Immature natural killer cell (primary cell): ENCODE data around the gene OLFM1. TPM values are rescaled to one million over a fixed set of nuclear protein-coding genes. Genes with fewer than 3 reads are reported as not detected.

Experiments
- DNase-seq, 3 donors: peaks; one replicate each; pipeline ENCODE4 v3.0.0; 2022; ENCODE audit warnings: mixed read lengths in 1 of 3
- H3K27ac Mint-ChIP-seq, 6 donors: one replicate each; pipeline ENCODE4 v1.8.0; 2020; ENCODE audit warnings: mixed read lengths in 6 of 6, mild to moderate bottlenecking in 5 of 6, inconsistent platforms in 4 of 6, moderate library complexity in 3 of 6
- H3K27me3 Mint-ChIP-seq, 3 donors: one replicate each; pipeline ENCODE4 v1.8.0; 2020 to 2021; ENCODE audit warnings: low read depth in 3 of 3, mild to moderate bottlenecking in 3 of 3, mixed read lengths in 3 of 3, moderate library complexity in 3 of 3, inconsistent platforms in 1 of 3
- H3K36me3 Mint-ChIP-seq, 3 donors: one replicate each; pipeline ENCODE4 v1.8.0; 2020; ENCODE audit warnings: mixed read lengths in 3 of 3, inconsistent platforms in 2 of 3, mild to moderate bottlenecking in 2 of 3
- H3K4me1 Mint-ChIP-seq, 2 donors: one replicate each; pipeline ENCODE4 v1.8.0; 2020; ENCODE audit warnings: inconsistent platforms in 2 of 2, mild to moderate bottlenecking in 2 of 2, mixed read lengths in 2 of 2, moderate library complexity in 1 of 2
- H3K4me3 Mint-ChIP-seq, 5 donors: one replicate each; pipeline ENCODE4 v1.8.0; 2020; ENCODE audit warnings: mild to moderate bottlenecking in 5 of 5, mixed read lengths in 5 of 5, inconsistent platforms in 3 of 5, moderate library complexity in 3 of 5
- H3K9me3 Mint-ChIP-seq, 6 donors: one replicate each; pipeline ENCODE4 v1.8.0; 2020; ENCODE audit warnings: mild to moderate bottlenecking in 6 of 6, mixed read lengths in 6 of 6, inconsistent platforms in 4 of 6, moderate library complexity in 3 of 6
- polyA plus RNA-seq, 3 donors: library from polyadenylated mRNA; unstranded; fragments of 300-500 nt; fragmentation: Illumina TruSeq; gene quantifications; one replicate each; pipeline ENCODE4 v1.2.3, GENCODE V29; 2021

Gene OLFM1
- not detected for polyA plus RNA-seq

- peaks cover 4 to 30% (median 14%) of the 10 kb centered on the region in 3 donors for H3K27me3 Mint-ChIP-seq
- no peak for DNase-seq
- no peak within 1 kb of the TSS for H3K27ac Mint-ChIP-seq
- peaks cover 0 to 7% of the 10 kb centered on the region in 2 donors for H3K4me1 Mint-ChIP-seq
- peaks cover 0 to 2% (median 0%) of the 10 kb centered on the region in 6 donors for H3K9me3 Mint-ChIP-seq
- no peaks in the 10 kb centered on the region for H3K36me3 Mint-ChIP-seq
- no peak within 1 kb of the TSS for H3K4me3 Mint-ChIP-seq
Observed at GRCh38 chr9:135087489-135087792, at the start of gene OLFM1. Gene OLFM1 (plus strand): TSS chr9:135087668. CDS start chr9:135087990, 322 bp downstream.

GRCh38 chr9:135038331-135038730 is 49.1 kb upstream of the OLFM1 start:
- Mint-ChIP-seq H3K27ac (no peak overlapping the region), H3K4me3 (no peak overlapping the region)

GRCh38 chr9:135038826-135039225 is 48.6 kb upstream of the OLFM1 start:
- peaks cover 0 to 4% (median 3%) of the 10 kb centered on the region in 3 donors for H3K27me3 Mint-ChIP-seq
- H3K9me3 Mint-ChIP-seq: peaks cover 0 to 2% (median 0%) of the 10 kb centered on the region in 6 donors
- H3K4me1 Mint-ChIP-seq: no peaks in the 10 kb centered on the region
- no peak overlapping the region for H3K4me3 Mint-ChIP-seq
- H3K36me3 Mint-ChIP-seq: no peaks in the 10 kb centered on the region
- no peak for DNase-seq
- H3K27ac Mint-ChIP-seq: no peak overlapping the region

More at GRCh38 chr9:135038331-135038730, 49.1 kb upstream of the OLFM1 start:
- peaks cover 0 to 4% (median 3%) of the 10 kb centered on the region in 3 donors for H3K27me3 Mint-ChIP-seq
- no peak for DNase-seq
- H3K4me1 Mint-ChIP-seq: no peaks in the 10 kb centered on the region
- H3K36me3 Mint-ChIP-seq: no peaks in the 10 kb centered on the region
- H3K9me3 Mint-ChIP-seq: peaks cover 0 to 2% (median 0%) of the 10 kb centered on the region in 6 donors

GRCh38 chr9:135039266-135039870 is 48.1 kb upstream of the OLFM1 start:
- no peak for DNase-seq
- Mint-ChIP-seq H3K27me3 (peaks cover 0 to 4% (median 2%) of the 10 kb centered on the region in 3 donors), H3K4me1 (no peaks in the 10 kb centered on the region), H3K9me3 (peaks cover 0 to 2% (median 0%) of the 10 kb centered on the region in 6 donors), H3K27ac (no peak overlapping the region), H3K36me3 (no peaks in the 10 kb centered on the region), H3K4me3 (no peak overlapping the region)

DNA sequence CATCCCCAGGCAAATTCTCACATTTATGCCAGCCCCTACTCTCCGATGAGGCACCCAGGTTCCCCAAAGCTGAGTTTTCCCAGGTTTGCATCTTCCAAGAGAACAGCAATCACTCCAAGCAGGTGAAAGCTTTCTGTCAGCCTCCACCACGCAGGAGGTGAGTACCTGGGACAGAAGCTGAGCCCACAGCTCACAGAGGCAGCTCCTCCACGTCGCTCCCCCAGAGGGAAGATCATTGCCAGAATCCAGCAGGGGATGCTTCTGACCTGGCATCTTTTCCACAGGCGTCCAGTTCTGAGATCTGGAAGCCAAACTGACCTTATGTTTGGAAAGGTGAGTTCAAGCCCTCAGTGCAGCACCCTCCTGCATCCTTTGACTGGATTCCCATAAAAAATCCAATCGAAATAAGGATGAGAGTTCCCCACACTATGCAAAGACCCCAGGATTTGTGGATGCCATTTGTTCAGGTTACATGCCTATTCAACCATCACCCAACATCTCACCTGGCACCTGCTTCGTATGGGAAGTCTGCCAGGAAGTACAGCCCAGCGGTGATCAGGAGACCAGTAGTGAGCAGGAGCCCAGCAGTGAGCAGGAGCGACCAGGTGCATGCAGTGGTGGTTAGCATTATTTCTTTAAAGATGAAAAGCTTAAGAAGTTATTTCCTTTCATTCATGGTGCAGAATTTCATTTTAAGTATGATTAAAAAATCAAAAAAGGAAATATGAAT is 47.4 kb upstream of the OLFM1 start:
- Mint-ChIP-seq H3K9me3 (peaks cover 0 to 2% (median 0%) of the 10 kb centered on the region in 6 donors), H3K27ac (no peak overlapping the region), H3K4me3 (no peak overlapping the region)

GRCh38 chr9:135040892-135041291 is 46.6 kb upstream of the OLFM1 start:
- Mint-ChIP-seq H3K9me3 (peaks cover 0 to 2% (median 0%) of the 10 kb centered on the region in 6 donors), H3K27me3 (peaks cover 2 to 6% (median 2%) of the 10 kb centered on the region in 3 donors), H3K27ac (no peak overlapping the region), H3K4me3 (no peak overlapping the region), H3K4me1 (no peaks in the 10 kb centered on the region), H3K36me3 (no peaks in the 10 kb centered on the region)
- DNase-seq: no peak

More for the DNA sequence above, 47.4 kb upstream of the OLFM1 start:
- no peaks in the 10 kb centered on the region for H3K4me1 Mint-ChIP-seq
- no peaks in the 10 kb centered on the region for H3K36me3 Mint-ChIP-seq
- DNase-seq: no peak
- H3K27me3 Mint-ChIP-seq: peaks cover 0 to 4% (median 2%) of the 10 kb centered on the region in 3 donors

- Mint-ChIP-seq H3K4me1 (no peaks in the 10 kb centered on the region), H3K9me3 (no peaks in the 10 kb centered on the region), H3K27me3 (peaks cover 0 to 6% (median 3%) of the 10 kb centered on the region in 3 donors), H3K27ac (no peak overlapping the region), H3K4me3 (no peak overlapping the region), H3K36me3 (no peaks in the 10 kb centered on the region)
- DNase-seq: no peak
Observed at GRCh38 chr9:135043345-135043744, 44.1 kb upstream of the OLFM1 start.

DNA sequence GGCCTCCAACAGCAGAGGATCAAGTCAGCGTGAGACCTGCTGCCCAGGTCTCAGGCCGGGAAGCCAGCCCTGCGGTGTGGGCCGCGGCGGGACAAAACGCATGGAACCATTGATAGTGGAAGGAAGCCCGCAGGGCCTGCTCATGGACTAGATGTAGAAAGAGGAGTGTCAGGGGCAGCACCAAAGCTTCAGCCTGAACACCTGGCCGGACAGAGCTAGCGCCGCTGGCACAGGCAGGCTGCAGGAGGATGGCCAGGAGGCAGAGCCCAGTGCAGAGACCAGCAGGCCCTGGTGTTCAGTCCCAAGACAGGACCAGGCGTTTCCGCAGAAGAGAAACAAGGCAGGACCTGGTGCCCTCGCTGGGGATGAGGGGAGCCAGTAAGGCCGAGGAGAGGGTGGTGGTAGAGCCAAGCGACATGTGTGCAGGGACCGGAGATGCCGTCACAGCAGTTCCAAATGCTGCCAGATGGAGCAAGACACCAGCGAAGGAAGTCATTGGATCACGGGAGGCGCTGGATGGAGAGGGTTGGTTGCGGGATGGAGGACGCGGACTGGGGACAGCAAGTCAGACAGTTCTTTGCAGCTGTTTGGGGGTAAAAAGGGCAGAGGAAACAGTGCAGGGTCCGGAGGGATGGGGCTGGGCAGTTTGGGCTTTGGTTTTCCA is 42.1 kb upstream of the OLFM1 start:
- no peak overlapping the region for H3K27ac Mint-ChIP-seq
- DNase-seq: no peak
- peaks cover 0 to 10% (median 3%) of the 10 kb centered on the region in 3 donors for H3K27me3 Mint-ChIP-seq
- H3K4me1 Mint-ChIP-seq: no peaks in the 10 kb centered on the region
- H3K36me3 Mint-ChIP-seq: no peaks in the 10 kb centered on the region
- no peak overlapping the region for H3K4me3 Mint-ChIP-seq
- no peaks in the 10 kb centered on the region for H3K9me3 Mint-ChIP-seq

GRCh38 chr9:135045928-135046738 is 41.3 kb upstream of the OLFM1 start:
- no peak for DNase-seq
- no peak overlapping the region for H3K4me3 Mint-ChIP-seq
- H3K4me1 Mint-ChIP-seq: no peaks in the 10 kb centered on the region
- H3K27me3 Mint-ChIP-seq: peaks cover 0 to 10% (median 3%) of the 10 kb centered on the region in 3 donors
- no peaks in the 10 kb centered on the region for H3K9me3 Mint-ChIP-seq
- H3K36me3 Mint-ChIP-seq: no peaks in the 10 kb centered on the region
- no peak overlapping the region for H3K27ac Mint-ChIP-seq

- no peaks in the 10 kb centered on the region for H3K4me1 Mint-ChIP-seq
- no peak overlapping the region for H3K27ac Mint-ChIP-seq
- peaks cover 0 to 15% (median 3%) of the 10 kb centered on the region in 3 donors for H3K27me3 Mint-ChIP-seq
- no peaks in the 10 kb centered on the region for H3K36me3 Mint-ChIP-seq
- no peak for DNase-seq
- H3K9me3 Mint-ChIP-seq: no peaks in the 10 kb centered on the region
- H3K4me3 Mint-ChIP-seq: no peak overlapping the region
Observed at GRCh38 chr9:135046739-135047350, 40.6 kb upstream of the OLFM1 start.

DNA sequence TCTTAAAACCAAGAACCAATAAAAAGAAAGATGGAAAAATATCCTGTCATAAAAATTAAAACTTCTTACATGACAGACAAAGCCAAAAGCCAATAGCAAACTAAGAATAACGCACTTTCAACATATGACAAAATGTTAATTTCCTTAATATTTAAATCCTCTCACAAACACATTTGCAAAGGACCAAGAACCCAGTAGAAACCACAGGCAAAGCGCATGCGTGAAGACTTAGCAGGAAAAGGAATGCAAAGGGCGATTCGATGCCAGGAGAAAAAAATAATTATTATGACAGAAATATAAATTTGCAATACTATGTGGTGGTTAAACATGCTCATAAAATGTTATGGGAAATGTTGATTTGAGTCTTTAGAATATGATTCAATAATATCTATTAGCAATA is 39.9 kb upstream of the OLFM1 start:
- no peak for DNase-seq
- Mint-ChIP-seq H3K4me3 (no peak overlapping the region), H3K36me3 (no peaks in the 10 kb centered on the region), H3K9me3 (no peaks in the 10 kb centered on the region), H3K27ac (no peak overlapping the region), H3K27me3 (peaks cover 2 to 13% (median 3%) of the 10 kb centered on the region in 3 donors), H3K4me1 (no peaks in the 10 kb centered on the region)

GRCh38 chr9:135048046-135048757 is 39.3 kb upstream of the OLFM1 start:
- no peak for DNase-seq
- H3K4me3 Mint-ChIP-seq: peak overlapping the region in 1 of 5 donors; percentile 13
- no peaks in the 10 kb centered on the region for H3K4me1 Mint-ChIP-seq
- no peaks in the 10 kb centered on the region for H3K36me3 Mint-ChIP-seq
- H3K27ac Mint-ChIP-seq: no peak overlapping the region
- no peaks in the 10 kb centered on the region for H3K9me3 Mint-ChIP-seq
- H3K27me3 Mint-ChIP-seq: peaks cover 2 to 16% (median 3%) of the 10 kb centered on the region in 3 donors
